Sciatic nerve (tissue), 2 donors: Measurements from ENCODE around the gene ISX. TPM values are rescaled to one million over a fixed set of nuclear protein-coding genes. Genes with fewer than 3 reads are reported as not detected.

ENCODE experiments used
- ATAC-seq: fragments of 200-7000 bp; cut with Tn5 transposase; one replicate; pipeline ENCODE4 v1.9.1; 2020; ENCODE audit warnings: mild to moderate bottlenecking, moderate library complexity
- DNase-seq: peaks from one replicate; pipeline ENCODE4 v3.0.0-alpha.2; 2020; ENCODE audit warnings: low spot score
- intact Hi-C: fragments of 100-400 bp; cut with DNase I; formaldehyde crosslinking; loops from one replicate; pipeline ENCODE4 v1.14.2; 2022
- total RNA-seq: library from RNA; stranded (reverse); fragmentation: NEBNext Ultra II Directional; extraction: Animal tissue kit (Norgen Biotek cat#: 25700); gene quantifications from one replicate; pipeline ENCODE4 v1.2.1, GENCODE V29; 2021
- donor health status: DM: no; HTN: no; CAD: no.
- donor health status: DM: no; HTN: no; CAD: no.

The ISX gene
- total RNA-seq, 1 donor from 2014 or later = not detected

GRCh38 chr22:35098921-35099320, 33.0 kb downstream of the ISX start:
- DNase-seq = no peak
- no peak for ATAC-seq
- intact Hi-C loops = no loop called here

DNA sequence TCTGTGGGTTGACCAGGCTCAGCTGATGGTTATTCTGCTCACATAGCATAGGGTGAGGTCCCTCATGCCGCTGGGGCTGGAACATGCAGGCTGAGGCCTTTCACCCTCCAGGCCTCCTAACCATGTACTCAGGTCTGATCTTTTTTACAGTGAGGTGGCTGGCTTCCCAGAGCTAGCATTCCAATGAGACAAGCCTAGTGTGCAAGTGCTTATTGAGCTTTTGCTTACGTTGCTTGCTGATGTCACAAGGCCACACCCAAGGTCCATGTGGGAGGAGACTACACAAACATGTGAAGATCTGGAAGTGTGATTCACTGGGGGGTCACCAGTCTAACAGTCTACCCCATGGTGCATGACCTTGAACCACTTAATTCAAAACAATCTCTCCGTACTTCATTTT, 33.9 kb downstream of the ISX start:
- intact Hi-C loops = loop anchor here (2.0 kb wide), 1 partner anchor 71 kb away; no protein-coding TSS in a partner anchor
- ATAC-seq (no peak), DNase-seq (no peak)

- ATAC-seq (no peak), DNase-seq (no peak)
- intact Hi-C loops = no loop called here
These were observed 36.7 kb downstream of the ISX start for GRCh38 chr22:35102663-35103062.

DNA sequence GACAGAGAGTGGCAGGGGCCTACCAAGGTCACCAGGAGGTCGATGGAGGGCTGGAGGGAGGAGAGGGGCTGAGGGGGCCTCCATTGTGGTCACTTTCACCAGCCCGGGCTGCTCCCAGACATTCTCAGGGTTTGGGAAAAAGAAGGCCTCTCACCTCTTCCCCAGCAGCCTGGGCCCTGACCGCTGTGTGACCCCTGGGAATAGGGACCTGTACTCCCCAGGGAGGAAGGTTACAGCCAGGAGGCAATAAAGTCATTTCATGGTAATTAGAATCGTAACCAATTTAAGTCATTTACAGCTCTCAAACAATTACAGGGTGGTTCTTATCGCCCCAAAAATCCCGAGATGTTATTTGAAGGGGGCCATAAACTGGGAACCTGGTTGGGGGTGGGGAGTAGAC, 37.8 kb downstream of the ISX start:
- intact Hi-C loops = no loop called here
- no peak for ATAC-seq
- no peak for DNase-seq

DNA sequence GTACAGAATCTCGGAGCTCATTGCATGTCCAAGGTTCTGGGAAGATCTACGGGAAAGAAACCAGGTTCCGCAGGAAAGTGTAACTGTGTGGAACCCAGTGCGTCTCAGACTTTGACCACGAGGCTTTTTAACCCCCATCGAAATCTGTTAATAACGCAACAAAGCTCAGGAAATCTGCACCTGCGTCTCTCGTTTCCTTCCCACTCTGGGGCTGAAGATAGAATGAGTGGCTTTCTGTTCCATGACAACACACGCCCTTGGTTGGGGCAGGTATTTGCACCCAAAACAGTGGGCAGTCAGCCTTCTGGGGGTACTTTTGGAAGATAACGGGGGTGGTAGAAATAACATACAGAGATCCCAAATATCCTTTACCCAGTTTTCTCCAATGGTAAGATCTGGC, 38.5 kb downstream of the ISX start:
- DNase-seq (peak; percentile 14), ATAC-seq (no peak)
- intact Hi-C loops = no loop called here

GRCh38 chr22:35109616-35110015, 43.7 kb downstream of the ISX start:
- DNase-seq = no peak
- intact Hi-C loops = no loop called here

DNA sequence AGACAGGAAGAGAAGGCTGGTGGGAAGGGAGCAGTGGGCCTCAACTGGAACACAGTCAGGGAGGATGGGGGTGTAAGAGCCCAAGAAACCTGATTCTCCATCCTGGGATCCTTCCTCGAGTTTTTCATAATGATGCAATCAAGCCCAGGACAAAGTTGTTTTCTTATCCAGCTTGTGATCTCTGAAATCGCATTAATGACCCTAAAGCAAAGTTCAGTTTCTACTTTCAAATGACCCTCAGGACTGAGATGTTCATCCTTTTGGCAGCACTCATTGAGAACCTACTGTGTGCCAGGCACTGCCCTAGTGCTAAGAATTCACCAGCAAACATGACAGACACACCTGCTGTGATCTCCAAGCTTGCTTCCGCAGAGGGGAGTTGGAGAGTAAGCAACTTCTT, 45.3 kb downstream of the ISX start:
- no peak for DNase-seq
- no peak for ATAC-seq
- intact Hi-C loops = no loop called here

More at GRCh38 chr22:35109616-35110015, 43.7 kb downstream of the ISX start:
- ATAC-seq = no peak

DNA sequence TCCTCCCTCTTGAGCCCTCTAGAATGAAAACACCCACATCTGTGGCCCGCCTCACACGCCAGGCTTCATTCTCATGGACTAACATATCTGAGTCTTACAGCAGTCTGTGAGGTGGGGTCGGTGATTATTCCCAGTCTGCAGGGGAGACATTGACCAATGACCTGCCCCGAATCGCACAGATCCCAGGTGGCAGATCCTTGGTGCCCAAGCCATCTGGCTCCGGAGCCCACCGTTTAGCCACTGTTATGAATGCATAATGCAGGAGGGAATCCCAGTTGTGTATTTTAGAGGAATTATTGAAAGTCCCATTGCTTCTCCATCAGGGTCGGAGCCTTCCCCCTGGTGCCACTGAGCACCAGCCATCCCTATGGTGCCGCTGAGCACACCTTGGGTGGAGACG, 47.4 kb downstream of the ISX start:
- DNase-seq = no peak
- ATAC-seq = no peak
- intact Hi-C loops = no loop called here

DNA sequence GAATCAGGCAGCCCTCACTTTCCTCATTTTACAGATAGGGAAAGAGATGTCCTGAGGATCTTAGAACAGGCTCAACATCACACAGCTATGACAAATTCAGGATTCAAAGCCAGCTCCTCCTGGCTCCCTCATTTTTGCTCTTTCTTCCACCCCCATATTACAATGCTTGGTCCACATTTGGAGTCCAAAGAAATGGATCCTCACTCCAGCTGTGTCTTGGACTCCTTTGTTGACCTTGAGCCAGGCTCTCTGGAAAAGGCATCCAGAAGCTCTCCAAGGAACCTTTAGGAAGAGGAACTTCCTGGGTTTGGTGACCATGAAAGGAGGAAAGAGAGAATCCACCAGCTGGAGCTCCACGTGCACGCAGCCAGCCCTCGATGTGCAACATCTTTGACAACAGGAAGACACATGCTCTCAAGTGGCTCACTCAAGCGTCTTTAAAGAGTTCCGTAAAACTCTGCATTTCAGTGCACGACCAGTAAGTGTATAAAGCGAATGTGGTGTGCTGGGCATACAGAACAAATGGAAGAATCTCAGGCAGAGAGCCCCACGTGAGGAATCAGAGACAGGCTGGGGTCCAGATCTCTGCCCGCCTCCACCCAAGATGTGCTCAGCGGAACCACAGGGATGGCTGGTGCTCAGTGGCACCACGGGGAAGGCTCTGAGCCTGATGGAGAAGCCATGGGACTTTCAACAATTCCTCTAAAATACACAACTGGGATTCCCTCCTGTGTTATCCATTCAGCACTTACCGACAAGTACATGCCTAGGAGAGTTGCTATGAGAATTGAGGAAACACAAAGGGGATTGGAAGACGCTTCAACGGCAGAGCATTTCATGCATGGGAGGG, 48.4 kb downstream of the ISX start:
- ATAC-seq (no peak), DNase-seq (no peak)
- intact Hi-C loops = no loop called here

- intact Hi-C loops = no loop called here
- ATAC-seq (no peak), DNase-seq (peak; percentile 7)
These were observed 49.6 kb downstream of the ISX start for GRCh38 chr22:35115515-35115914.

- ATAC-seq (no peak), DNase-seq (no peak)
- intact Hi-C loops = no loop called here
These were observed 50.3 kb downstream of the ISX start for GRCh38 chr22:35116269-35116668.

DNA sequence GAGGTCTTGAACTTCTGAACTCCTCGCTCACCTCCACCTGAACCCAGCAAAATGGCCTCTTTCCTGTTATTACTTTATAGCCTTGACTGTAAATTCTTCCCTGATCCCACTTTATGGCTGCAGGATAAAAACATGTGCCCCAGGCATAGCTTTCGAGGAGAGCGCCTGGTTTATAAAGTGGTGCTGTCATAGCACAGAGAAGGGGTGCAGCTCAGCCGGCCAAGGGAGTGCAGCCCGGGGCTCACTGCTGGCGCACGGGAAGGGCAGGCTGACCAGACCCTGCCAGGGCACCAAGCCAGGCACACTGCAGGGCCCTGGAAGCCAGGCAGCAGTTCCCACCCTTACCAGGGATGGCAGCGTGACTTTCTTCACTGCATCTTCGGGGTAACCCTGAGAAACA, 50.9 kb downstream of the ISX start:
- intact Hi-C loops = no loop called here
- no peak for DNase-seq
- ATAC-seq = no peak

- ATAC-seq = no peak
- intact Hi-C loops = no loop called here
- no peak for DNase-seq
These were observed 53.5 kb downstream of the ISX start for GRCh38 chr22:35119494-35119893.

- intact Hi-C loops = no loop called here
- DNase-seq (no peak), ATAC-seq (no peak)
These were observed 58.8 kb downstream of the ISX start for GRCh38 chr22:35124691-35125219.

DNA sequence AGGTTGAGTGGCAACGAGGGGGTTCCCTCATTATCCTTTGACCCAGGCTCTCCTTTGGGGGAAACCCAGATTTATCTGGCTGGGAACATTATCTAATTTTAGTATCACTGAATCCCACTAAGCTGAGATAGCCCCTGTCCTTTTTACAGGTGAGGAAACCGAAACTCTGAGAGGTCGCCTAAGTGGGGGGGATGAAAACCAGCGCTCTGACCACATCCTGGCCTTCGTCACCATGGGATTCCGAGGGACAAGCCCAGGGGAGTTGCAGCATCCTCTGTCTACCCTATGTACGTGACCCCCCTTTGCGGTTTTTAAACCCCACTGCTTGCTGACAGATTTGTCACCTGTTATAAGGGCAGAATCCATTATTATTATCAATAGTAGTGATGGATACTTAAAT, 61.0 kb downstream of the ISX start:
- no peak for ATAC-seq

DNA sequence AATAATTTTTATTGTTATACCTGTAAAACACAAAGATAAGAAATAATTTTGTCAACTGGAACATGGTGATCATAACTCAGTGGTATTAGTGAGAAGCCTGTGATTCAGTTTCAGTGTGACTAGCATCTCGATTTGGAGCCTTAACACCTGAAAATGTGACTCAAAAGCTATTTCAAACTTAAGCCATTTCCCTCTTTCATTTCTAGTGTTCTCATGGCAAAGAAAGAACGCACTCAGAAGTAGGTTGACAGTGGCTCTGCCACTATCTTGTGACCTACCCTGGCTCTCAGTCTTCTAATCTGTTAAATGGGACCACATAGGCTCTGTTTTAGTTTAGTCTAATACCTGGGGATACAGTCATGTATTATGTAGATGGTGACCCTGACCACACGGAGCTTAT, 62.7 kb downstream of the ISX start:
- DNase-seq = no peak
- intact Hi-C loops = no loop called here
- no peak for ATAC-seq

More for the DNA sequence above, 61.0 kb downstream of the ISX start:
- DNase-seq = no peak
- intact Hi-C loops = no loop called here

GRCh38 chr22:35131525-35132000, 65.6 kb downstream of the ISX start:
- ATAC-seq (no peak), DNase-seq (no peak)
- intact Hi-C loops = no loop called here

- ATAC-seq (no peak), DNase-seq (no peak)
- intact Hi-C loops = no loop called here
These were observed 66.6 kb downstream of the ISX start for GRCh38 chr22:35132568-35132967.

GRCh38 chr22:35133702-35134380, 67.9 kb downstream of the ISX start:
- no peak for ATAC-seq
- DNase-seq = no peak
- intact Hi-C loops = no loop called here

DNA sequence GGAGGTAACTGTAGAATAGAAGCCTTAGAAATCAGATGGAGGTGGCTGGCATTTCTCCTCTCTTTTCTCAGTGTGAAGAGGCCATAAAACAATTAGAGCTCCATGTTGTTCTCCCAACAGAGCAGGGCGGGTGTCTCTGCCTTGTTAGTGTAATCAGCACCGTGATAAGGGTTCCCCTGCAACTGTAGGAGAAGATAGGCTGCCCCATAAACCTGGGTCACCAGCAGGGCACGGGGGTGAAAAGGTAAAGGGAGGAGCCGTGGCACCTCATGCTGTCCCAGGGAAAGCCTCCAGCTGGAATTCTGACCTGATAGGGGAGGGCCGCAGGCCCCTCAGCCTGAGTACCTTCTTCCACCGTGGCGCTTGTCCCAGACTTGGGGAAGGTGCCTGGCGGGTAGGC, 68.7 kb downstream of the ISX start:
- intact Hi-C loops = no loop called here

More for the DNA sequence above, 68.7 kb downstream of the ISX start:
- DNase-seq (no peak), ATAC-seq (no peak)
